ENCODE results near the gene TERF2IP.

TERF2IP gene

GRCh38 chr16:75647112-75647491 lies 471 bp upstream of the TERF2IP start:
- peak overlapping the region; percentile 97 for H2AFZ ChIP-seq
- peak overlapping the region; percentile 98 for H3K27ac ChIP-seq
- TF ChIP-seq CTCF (IDR thresholded peaks at IDR 0.05), result no peak
- peaks cover 70% of the 10 kb centered on the region for H3K79me2 ChIP-seq
- H3K9me3 ChIP-seq (ENCODE audit: control insufficient read depth, low read length), result no peaks in the 10 kb centered on the region
- H3K36me3 ChIP-seq (ENCODE audit: control insufficient read depth, insufficient read depth, low read length), result no peaks in the 10 kb centered on the region
- H3K4me3 ChIP-seq (ENCODE audit: low read depth, low read length), result peak overlapping the region; percentile 94
- peak overlapping the region; percentile 81 for H3K4me2 ChIP-seq (ENCODE audit: low read length)
- H3K4me1 ChIP-seq, result peaks cover 20% of the 10 kb centered on the region
- H3K27me3 ChIP-seq (ENCODE audit: control insufficient read depth, insufficient read depth, low read length), result no peaks in the 10 kb centered on the region
- peak overlapping the region; percentile 62 for H3K9ac ChIP-seq

GRCh38 chr16:75648265-75649076 lies 898 bp downstream of the TERF2IP start:
- TF ChIP-seq CTCF (IDR thresholded peaks at IDR 0.05), result no peak
- peaks cover 68% of the 10 kb centered on the region for H3K79me2 ChIP-seq
- H2AFZ ChIP-seq, result peak overlapping the region; percentile 97
- no peaks in the 10 kb centered on the region for H3K9me3 ChIP-seq (ENCODE audit: control insufficient read depth, low read length)
- no peaks in the 10 kb centered on the region for H3K27me3 ChIP-seq (ENCODE audit: control insufficient read depth, insufficient read depth, low read length)
- peaks cover 27% of the 10 kb centered on the region for H3K4me1 ChIP-seq
- H3K4me3 ChIP-seq (ENCODE audit: low read depth, low read length), result peak overlapping the region; percentile 94
- no peaks in the 10 kb centered on the region for H3K36me3 ChIP-seq (ENCODE audit: control insufficient read depth, insufficient read depth, low read length)
- H3K4me2 ChIP-seq (ENCODE audit: low read length), result peak overlapping the region; percentile 80
- peak overlapping the region; percentile 98 for H3K27ac ChIP-seq
- peak overlapping the region; percentile 98 for H3K9ac ChIP-seq

GRCh38 chr16:75653922-75654321 lies 6.3 kb downstream of the TERF2IP start:
- Histone ChIP-seq H3K4me3 (ENCODE audit: low read depth, low read length) (no peak overlapping the region), H3K36me3 (ENCODE audit: control insufficient read depth, insufficient read depth, low read length) (no peaks in the 10 kb centered on the region), H3K9me3 (ENCODE audit: control insufficient read depth, low read length) (no peaks in the 10 kb centered on the region), H3K79me2 (peaks cover 37% of the 10 kb centered on the region), H2AFZ (no peak overlapping the region), H3K27ac (no peak overlapping the region), H3K4me2 (ENCODE audit: low read length) (no peak overlapping the region), H3K4me1 (peaks cover 17% of the 10 kb centered on the region), H3K9ac (no peak overlapping the region), H3K27me3 (ENCODE audit: control insufficient read depth, insufficient read depth, low read length) (no peaks in the 10 kb centered on the region)
- TF ChIP-seq CTCF (IDR thresholded peaks at IDR 0.05), result no peak

- H3K9me3 ChIP-seq (ENCODE audit: control insufficient read depth, low read length), result no peaks in the 10 kb centered on the region
- no peak overlapping the region for H2AFZ ChIP-seq
- H3K27me3 ChIP-seq (ENCODE audit: control insufficient read depth, insufficient read depth, low read length), result no peaks in the 10 kb centered on the region
- H3K4me3 ChIP-seq (ENCODE audit: low read depth, low read length), result no peak overlapping the region
- TF ChIP-seq CTCF (IDR thresholded peaks at IDR 0.05), result no peak
- no peaks in the 10 kb centered on the region for H3K36me3 ChIP-seq (ENCODE audit: control insufficient read depth, insufficient read depth, low read length)
- H3K79me2 ChIP-seq, result peaks cover 6% of the 10 kb centered on the region
- H3K9ac ChIP-seq, result no peak overlapping the region
- H3K4me2 ChIP-seq (ENCODE audit: low read length), result no peak overlapping the region
- H3K4me1 ChIP-seq, result peaks cover 7% of the 10 kb centered on the region
- no peak overlapping the region for H3K27ac ChIP-seq
Observed at GRCh38 chr16:75658175-75658574, 10.6 kb downstream of the TERF2IP start.

GRCh38 chr16:75660321-75660720 lies 12.7 kb downstream of the TERF2IP start:
- Histone ChIP-seq H2AFZ (no peak overlapping the region), H3K79me2 (no peaks in the 10 kb centered on the region), H3K27me3 (ENCODE audit: control insufficient read depth, insufficient read depth, low read length) (no peaks in the 10 kb centered on the region), H3K4me2 (ENCODE audit: low read length) (no peak overlapping the region), H3K27ac (no peak overlapping the region), H3K4me1 (no peaks in the 10 kb centered on the region), H3K36me3 (ENCODE audit: control insufficient read depth, insufficient read depth, low read length) (no peaks in the 10 kb centered on the region), H3K9me3 (ENCODE audit: control insufficient read depth, low read length) (no peaks in the 10 kb centered on the region), H3K9ac (no peak overlapping the region), H3K4me3 (ENCODE audit: low read depth, low read length) (no peak overlapping the region)
- TF ChIP-seq CTCF (IDR thresholded peaks at IDR 0.05), result no peak

All from parathyroid adenoma (tissue), 2 donors.